Hepatocyte (in vitro differentiated cells): ENCODE data around the gene NOS1. TPM values are rescaled to one million over a fixed set of nuclear protein-coding genes. Genes with fewer than 3 reads are reported as not detected.

ENCODE experiments used
- DNase-seq: peaks from one replicate; pipeline ENCODE4 v3.0.0-alpha.2; 2016; ENCODE audit warnings: low spot score
- H2AFZ ChIP-seq: fragments of 200-600 bp; sonication (generic); 2 replicates; pipeline ENCODE4 v1.6.0; 2016; ENCODE audit warnings: antibody characterized with exemption, mild to moderate bottlenecking
- H3K27ac ChIP-seq: fragments of 200-600 bp; sonication (generic); 2 replicates; pipeline ENCODE4 v1.5.1; 2016; ENCODE audit warnings: mild to moderate bottlenecking
- H3K27me3 ChIP-seq: fragments of 200-600 bp; sonication (generic); 2 replicates; pipeline ENCODE4 v1.6.1; 2016
- H3K36me3 ChIP-seq: fragments of 200-600 bp; sonication (generic); replicated peaks from 2 replicates; pipeline ENCODE4 v1.5.1; 2016; ENCODE audit warnings: low read depth; ENCODE audit not compliant: insufficient read depth
- H3K4me1 ChIP-seq: fragments of 200-600 bp; sonication (generic); 2 replicates; pipeline ENCODE4 v1.5.1; 2016; ENCODE audit warnings: mild to moderate bottlenecking, moderate library complexity; ENCODE audit not compliant: insufficient read depth
- H3K4me2 ChIP-seq: fragments of 200-600 bp; sonication (generic); 2 replicates; pipeline ENCODE4 v1.6.0; 2016
- H3K4me3 ChIP-seq: fragments of 200-600 bp; sonication (generic); 2 replicates; pipeline ENCODE4 v1.5.1; 2016; ENCODE audit warnings: mild to moderate bottlenecking
- H3K79me2 ChIP-seq: fragments of 200-600 bp; sonication (generic); 2 replicates; pipeline ENCODE4 v1.6.0; 2017; ENCODE audit warnings: mild to moderate bottlenecking
- H3K9me2 ChIP-seq: fragments of 200-600 bp; sonication (generic); replicated peaks from 2 replicates; pipeline ENCODE4 v1.6.0; 2017; ENCODE audit warnings: mild to moderate bottlenecking; ENCODE audit not compliant: insufficient read depth
- H3K9me3 ChIP-seq: fragments of 200-600 bp; sonication (generic); 2 replicates; pipeline ENCODE4 v1.5.1; 2016; ENCODE audit warnings: low read depth, mild to moderate bottlenecking
- H4K20me1 ChIP-seq: fragments of 200-600 bp; sonication (generic); 2 replicates; pipeline ENCODE4 v1.6.0; 2016; ENCODE audit warnings: mild to moderate bottlenecking; ENCODE audit not compliant: insufficient read depth, poor library complexity, severe bottlenecking
- EZH2 ChIP-seq: fragments of 200-600 bp; sonication (generic); IDR thresholded peaks from 2 replicates; pipeline ENCODE4 v1.6.1; 2016; ENCODE audit warnings: antibody characterized with exemption, mild to moderate bottlenecking, borderline replicate concordance
- EZH2phosphoT487 ChIP-seq: fragments of 200-600 bp; sonication (generic); IDR thresholded peaks from one replicate; pipeline ENCODE4 v1.6.1; 2018; ENCODE audit warnings: antibody characterized with exemption, mild to moderate bottlenecking, low read depth, moderate library complexity; ENCODE audit not compliant: unreplicated experiment, severe bottlenecking
- WGBS: methylation state at CpG from one replicate; pipeline ENCODE4 v1.1.6; 2016; ENCODE audit warnings: low lambda C conversion rate; ENCODE audit errors: missing lambda C conversion rate; 5-methylcytosine and 5-hydroxymethylcytosine counted together
- polyA plus RNA-seq: library from polyadenylated mRNA; unstranded; fragments of >200 nt; fragmentation: Nextera tagmentation; extraction: Ambion mirVana; gene quantifications from 2 replicates; pipeline ENCODE4 v1.2.1, GENCODE V29; 2016
- total RNA-seq: library from RNA; depleted of rRNA; stranded (reverse); fragments of >200 nt; gene quantifications from 2 replicates; pipeline ENCODE4 v1.2.3, GENCODE V29; 2014
- TF ChIP-seq, protein P1 (sequence below): fragments of 200-600 bp; sonication (generic); IDR thresholded peaks from 2 replicates; pipeline ENCODE4 v1.5.1; 2016; ENCODE audit warnings: antibody characterized with exemption, mild to moderate bottlenecking; ENCODE audit not compliant: poor library complexity

The NOS1 gene
- total and polyA plus RNA-seq, 2 experiments from 2014 or later: not detected

DNA sequence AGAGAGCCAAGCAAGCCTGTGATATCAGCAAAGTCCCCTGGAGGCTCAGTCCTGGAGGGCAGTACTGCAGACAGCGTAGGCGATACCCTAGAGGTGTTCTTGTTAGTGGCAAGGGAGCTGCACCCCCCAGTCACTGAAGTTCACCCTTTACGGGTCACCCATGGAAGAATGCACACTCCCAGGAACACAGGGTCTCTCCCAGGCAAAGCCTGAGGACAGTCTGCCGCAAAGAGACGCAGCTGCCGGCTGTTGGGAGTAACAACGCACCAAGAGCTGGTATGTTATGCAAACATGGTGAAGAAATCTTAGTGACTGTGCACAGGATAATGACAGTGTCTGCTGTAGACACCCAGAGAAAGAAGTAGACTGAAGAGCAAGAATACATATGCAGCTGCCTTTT, 43.5 kb upstream of the NOS1 start:
- 82% methylated on average over 7 of the region's 7 CpGs for WGBS

DNA sequence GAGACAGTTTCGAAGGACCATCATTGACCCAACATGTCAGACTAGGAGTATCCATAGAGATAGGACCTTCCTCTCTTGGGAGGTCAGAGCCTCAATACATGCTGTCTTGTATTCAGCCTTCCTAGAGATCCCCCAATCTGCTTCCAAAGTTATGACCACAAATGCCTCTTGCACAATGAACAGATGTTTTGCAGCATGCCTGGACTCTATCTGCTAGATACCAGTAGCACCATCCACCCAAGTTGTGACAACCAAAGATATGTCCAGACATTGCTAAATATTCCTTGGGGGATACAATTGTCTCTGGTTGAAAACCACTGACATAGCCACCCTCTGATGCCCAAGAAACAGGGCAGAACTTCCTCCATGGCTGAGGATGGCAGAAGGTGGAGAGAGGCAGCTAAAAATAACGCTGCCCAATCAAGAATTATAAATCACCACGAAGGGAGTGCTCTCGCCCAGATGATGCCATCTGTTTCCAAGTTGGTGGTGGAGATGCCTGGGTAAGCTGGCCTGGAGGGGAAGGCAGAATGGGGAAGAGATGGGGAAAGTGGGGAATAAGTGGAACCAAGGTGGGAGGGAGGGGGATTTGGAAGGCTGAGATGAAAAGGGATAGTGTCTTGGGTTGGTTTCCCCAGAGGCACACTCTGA, 42.9 kb upstream of the NOS1 start:
- TF ChIP-seq, protein P1, sequence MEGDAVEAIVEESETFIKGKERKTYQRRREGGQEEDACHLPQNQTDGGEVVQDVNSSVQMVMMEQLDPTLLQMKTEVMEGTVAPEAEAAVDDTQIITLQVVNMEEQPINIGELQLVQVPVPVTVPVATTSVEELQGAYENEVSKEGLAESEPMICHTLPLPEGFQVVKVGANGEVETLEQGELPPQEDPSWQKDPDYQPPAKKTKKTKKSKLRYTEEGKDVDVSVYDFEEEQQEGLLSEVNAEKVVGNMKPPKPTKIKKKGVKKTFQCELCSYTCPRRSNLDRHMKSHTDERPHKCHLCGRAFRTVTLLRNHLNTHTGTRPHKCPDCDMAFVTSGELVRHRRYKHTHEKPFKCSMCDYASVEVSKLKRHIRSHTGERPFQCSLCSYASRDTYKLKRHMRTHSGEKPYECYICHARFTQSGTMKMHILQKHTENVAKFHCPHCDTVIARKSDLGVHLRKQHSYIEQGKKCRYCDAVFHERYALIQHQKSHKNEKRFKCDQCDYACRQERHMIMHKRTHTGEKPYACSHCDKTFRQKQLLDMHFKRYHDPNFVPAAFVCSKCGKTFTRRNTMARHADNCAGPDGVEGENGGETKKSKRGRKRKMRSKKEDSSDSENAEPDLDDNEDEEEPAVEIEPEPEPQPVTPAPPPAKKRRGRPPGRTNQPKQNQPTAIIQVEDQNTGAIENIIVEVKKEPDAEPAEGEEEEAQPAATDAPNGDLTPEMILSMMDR: no peak
- no peak for TF ChIP-seq EZH2
- no peak for TF ChIP-seq EZH2phosphoT487
- H3K4me1 ChIP-seq: no peaks in the 10 kb centered on the region

More for the DNA sequence above, 43.5 kb upstream of the NOS1 start:
- no peak overlapping the region for H3K27ac ChIP-seq
- no peak for TF ChIP-seq EZH2phosphoT487
- no peaks in the 10 kb centered on the region for H4K20me1 ChIP-seq
- H3K4me3 ChIP-seq: no peak overlapping the region
- no peaks in the 10 kb centered on the region for H3K36me3 ChIP-seq
- DNase-seq: no peak
- no peak overlapping the region for H3K4me2 ChIP-seq
- no peaks in the 10 kb centered on the region for H3K4me1 ChIP-seq
- no peaks in the 10 kb centered on the region for H3K27me3 ChIP-seq
- no peaks in the 10 kb centered on the region for H3K79me2 ChIP-seq
- no peaks in the 10 kb centered on the region for H3K9me2 ChIP-seq
- H2AFZ ChIP-seq: no peak overlapping the region
- H3K9me3 ChIP-seq: no peaks in the 10 kb centered on the region

DNA sequence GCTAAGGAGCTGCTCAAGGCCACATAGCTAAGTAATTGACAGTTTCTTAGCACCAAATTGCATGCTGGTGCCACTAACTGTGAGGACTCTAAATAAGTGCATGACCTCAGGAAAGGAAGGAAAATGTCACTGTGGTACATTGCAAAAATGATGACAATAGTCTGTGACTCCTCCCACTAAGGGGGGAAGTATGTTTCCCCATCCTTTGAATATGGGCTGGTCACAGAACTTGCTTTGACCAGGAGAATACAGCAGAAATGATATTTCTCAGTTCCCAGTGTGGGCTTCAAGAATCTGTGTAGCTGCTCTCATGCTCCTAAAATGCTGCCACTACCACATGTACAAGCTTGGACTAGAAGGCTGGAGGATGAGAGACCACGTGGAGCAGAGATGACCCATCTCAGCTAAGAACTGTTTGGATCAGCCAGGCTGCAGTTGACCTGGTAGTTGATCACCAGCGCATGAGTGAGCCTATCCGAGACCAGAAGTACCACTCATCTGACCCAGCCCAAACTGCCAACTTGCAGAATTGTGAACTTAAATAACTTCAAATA, 42.2 kb upstream of the NOS1 start:
- Histone ChIP-seq H3K27me3 (no peaks in the 10 kb centered on the region), H3K4me1 (no peaks in the 10 kb centered on the region), H3K79me2 (no peaks in the 10 kb centered on the region), H3K36me3 (no peaks in the 10 kb centered on the region), H2AFZ (no peak overlapping the region), H3K9me3 (no peaks in the 10 kb centered on the region), H4K20me1 (no peaks in the 10 kb centered on the region), H3K4me3 (no peak overlapping the region), H3K9me2 (no peaks in the 10 kb centered on the region), H3K4me2 (no peak overlapping the region), H3K27ac (no peak overlapping the region)
- DNase-seq: no peak
- no peak for TF ChIP-seq EZH2phosphoT487
- TF ChIP-seq, protein P1: no peak
- no peak for TF ChIP-seq EZH2
- WGBS: 93% methylated on average over 3 of the region's 3 CpGs

More for the DNA sequence above, 42.9 kb upstream of the NOS1 start:
- DNase-seq: no peak
- Histone ChIP-seq H3K4me2 (no peak overlapping the region), H3K79me2 (no peaks in the 10 kb centered on the region), H3K27me3 (no peaks in the 10 kb centered on the region), H4K20me1 (no peaks in the 10 kb centered on the region), H2AFZ (no peak overlapping the region), H3K4me3 (no peak overlapping the region), H3K9me3 (no peaks in the 10 kb centered on the region), H3K27ac (no peak overlapping the region), H3K36me3 (no peaks in the 10 kb centered on the region), H3K9me2 (no peaks in the 10 kb centered on the region)
- 87% methylated on average over 4 of the region's 4 CpGs for WGBS

DNA sequence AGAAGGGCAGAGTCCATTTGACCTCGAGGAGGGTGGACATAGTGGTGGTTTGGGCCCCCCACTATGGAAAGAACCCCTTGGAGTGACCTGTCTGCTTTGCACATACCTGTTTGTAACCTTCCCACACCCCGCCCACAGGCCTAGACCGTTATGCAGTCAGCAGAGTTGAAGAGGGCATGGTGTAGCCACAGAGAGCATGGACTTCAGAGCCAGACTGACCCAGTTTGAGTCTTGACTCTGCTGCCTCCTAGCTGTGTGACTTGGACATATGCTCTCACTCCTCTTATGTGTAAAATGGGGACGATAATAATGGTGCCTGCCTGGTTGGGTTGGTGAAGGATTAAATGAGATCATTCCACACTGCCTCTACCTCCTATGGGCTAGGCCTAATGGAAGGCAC, 40.9 kb upstream of the NOS1 start:
- H3K9me2 ChIP-seq: no peaks in the 10 kb centered on the region
- no peak overlapping the region for H3K4me3 ChIP-seq
- no peaks in the 10 kb centered on the region for H3K36me3 ChIP-seq
- no peaks in the 10 kb centered on the region for H3K27me3 ChIP-seq
- no peaks in the 10 kb centered on the region for H3K79me2 ChIP-seq
- WGBS: 68% methylated on average over 4 of the region's 4 CpGs
- no peaks in the 10 kb centered on the region for H4K20me1 ChIP-seq
- no peaks in the 10 kb centered on the region for H3K4me1 ChIP-seq
- no peak overlapping the region for H3K4me2 ChIP-seq
- no peak overlapping the region for H3K27ac ChIP-seq
- no peak for DNase-seq
- H2AFZ ChIP-seq: no peak overlapping the region
- H3K9me3 ChIP-seq: no peaks in the 10 kb centered on the region
- TF ChIP-seq EZH2 (no peak), EZH2phosphoT487 (no peak)
- TF ChIP-seq, protein P1: no peak
